OCI-LY1 (cell line): ENCODE results near the gene CRADD.
"Not testable (repeated sequence)": the region's sequence is repeated elsewhere in the genome, so short reads cannot be mapped to it uniquely, and the experiment has no call there.

Experiments
- H2AFZ ChIP-seq: fragments of 200-600 bp; sonication (generic), shearing (Covaris generic); 2 replicates; pipeline ENCODE4 v1.6.0; 2014; ENCODE audit warnings: antibody characterized with exemption, mild to moderate bottlenecking, low read length
- H3F3A ChIP-seq: fragments of 200-600 bp; sonication (generic), shearing (Covaris generic); 2 replicates; pipeline ENCODE4 v1.6.0; 2014; ENCODE audit warnings: mild to moderate bottlenecking, antibody characterized with exemption, low read length, moderate library complexity; ENCODE audit not compliant: insufficient read depth
- H3K27ac ChIP-seq: fragments of 200-600 bp; sonication (generic); 2 replicates; pipeline ENCODE4 v1.5.1; 2014; ENCODE audit warnings: low read length, mixed run types, mild to moderate bottlenecking, low read depth; ENCODE audit not compliant: poor library complexity, severe bottlenecking
- H3K27me3 ChIP-seq: fragments of 200-600 bp; sonication (generic); 2 replicates; pipeline ENCODE4 v1.6.0; 2014; ENCODE audit warnings: antibody characterized with exemption, mild to moderate bottlenecking, low read length, moderate library complexity; ENCODE audit not compliant: insufficient read depth
- H3K36me3 ChIP-seq: fragments of 200-600 bp; sonication (generic); 2 replicates; pipeline ENCODE4 v1.6.1; 2014; ENCODE audit warnings: mild to moderate bottlenecking, antibody characterized with exemption, low read length, moderate library complexity, mixed read lengths; ENCODE audit not compliant: insufficient read depth
- H3K4me1 ChIP-seq: fragments of 200-600 bp; sonication (generic); 2 replicates; pipeline ENCODE4 v1.5.1; 2014; ENCODE audit warnings: mild to moderate bottlenecking, low read length, moderate library complexity; ENCODE audit not compliant: insufficient read depth, severe bottlenecking
- H3K4me2 ChIP-seq: fragments of 200-600 bp; sonication (generic), shearing (Covaris generic); 2 replicates; pipeline ENCODE4 v1.6.1; 2014; ENCODE audit warnings: low read length
- H3K4me3 ChIP-seq: fragments of 200-600 bp; sonication (generic); 2 replicates; pipeline ENCODE4 v1.5.1; 2014; ENCODE audit warnings: low read length, low read depth, mild to moderate bottlenecking, mixed read lengths; ENCODE audit not compliant: poor library complexity, severe bottlenecking
- H3K79me2 ChIP-seq: fragments of 200-600 bp; shearing (Covaris generic); 2 replicates; pipeline ENCODE4 v1.6.1; 2016; ENCODE audit warnings: mixed run types, low read length, mixed read lengths; ENCODE audit not compliant: insufficient read depth
- H3K9ac ChIP-seq: fragments of 200-600 bp; sonication (generic), shearing (Covaris generic); 2 replicates; pipeline ENCODE4 v1.6.1; 2014; ENCODE audit warnings: mild to moderate bottlenecking, low read length, mixed read lengths
- H3K9me2 ChIP-seq: fragments of 200-600 bp; sonication (generic), shearing (Covaris generic); 2 replicates; pipeline ENCODE4 v1.6.1; 2014; ENCODE audit warnings: low read depth, mild to moderate bottlenecking, low read length, mixed read lengths
- H3K9me3 ChIP-seq: fragments of 200-600 bp; shearing (Covaris generic); 2 replicates; pipeline ENCODE4 v1.6.1; 2014; ENCODE audit warnings: low read length, mixed read lengths
- H4K20me1 ChIP-seq: fragments of 200-600 bp; sonication (generic), shearing (Covaris generic); 2 replicates; pipeline ENCODE4 v1.6.0; 2016; ENCODE audit warnings: mild to moderate bottlenecking, low read length; ENCODE audit not compliant: insufficient read depth
- EZH2 ChIP-seq: fragments of 200-600 bp; sonication (generic), shearing (Covaris generic); IDR thresholded peaks from 2 replicates; pipeline ENCODE4 v1.8.0; 2017; ENCODE audit warnings: borderline replicate concordance, mixed run types, mild to moderate bottlenecking, antibody characterized with exemption, low read length, moderate library complexity, mixed read lengths
- TF ChIP-seq, protein P1 (sequence below): fragments of 200-600 bp; sonication (generic), shearing (Covaris generic); IDR thresholded peaks from 2 replicates; pipeline ENCODE4 v1.5.1; 2017; ENCODE audit warnings: mild to moderate bottlenecking, antibody characterized with exemption, low read length, moderate library complexity, mixed read lengths

CRADD gene

DNA sequence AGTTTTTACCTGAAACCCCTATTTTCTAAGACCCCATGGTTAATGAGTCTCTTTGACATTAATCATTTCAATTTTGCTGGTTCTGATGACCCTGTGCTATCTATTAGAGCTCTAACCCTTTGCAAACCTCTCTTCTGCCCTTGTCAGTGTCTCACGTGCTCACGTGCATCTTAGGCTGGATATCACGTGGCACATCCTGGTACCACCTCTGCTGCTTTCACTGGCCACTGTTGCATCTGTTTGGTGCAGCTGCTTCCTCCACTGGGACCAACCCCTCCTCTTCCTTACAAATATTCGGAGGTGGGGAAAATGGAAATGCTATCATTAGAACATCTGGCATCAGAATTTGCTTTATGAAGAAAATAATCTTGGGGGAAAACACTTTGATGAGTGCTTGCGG lies 119.6 kb downstream of the CRADD start:
- no peaks in the 10 kb centered on the region for H3K9me3 ChIP-seq
- H3K4me1 ChIP-seq: peaks cover 6% of the 10 kb centered on the region
- no peak for TF ChIP-seq EZH2
- TF ChIP-seq, protein P1, sequence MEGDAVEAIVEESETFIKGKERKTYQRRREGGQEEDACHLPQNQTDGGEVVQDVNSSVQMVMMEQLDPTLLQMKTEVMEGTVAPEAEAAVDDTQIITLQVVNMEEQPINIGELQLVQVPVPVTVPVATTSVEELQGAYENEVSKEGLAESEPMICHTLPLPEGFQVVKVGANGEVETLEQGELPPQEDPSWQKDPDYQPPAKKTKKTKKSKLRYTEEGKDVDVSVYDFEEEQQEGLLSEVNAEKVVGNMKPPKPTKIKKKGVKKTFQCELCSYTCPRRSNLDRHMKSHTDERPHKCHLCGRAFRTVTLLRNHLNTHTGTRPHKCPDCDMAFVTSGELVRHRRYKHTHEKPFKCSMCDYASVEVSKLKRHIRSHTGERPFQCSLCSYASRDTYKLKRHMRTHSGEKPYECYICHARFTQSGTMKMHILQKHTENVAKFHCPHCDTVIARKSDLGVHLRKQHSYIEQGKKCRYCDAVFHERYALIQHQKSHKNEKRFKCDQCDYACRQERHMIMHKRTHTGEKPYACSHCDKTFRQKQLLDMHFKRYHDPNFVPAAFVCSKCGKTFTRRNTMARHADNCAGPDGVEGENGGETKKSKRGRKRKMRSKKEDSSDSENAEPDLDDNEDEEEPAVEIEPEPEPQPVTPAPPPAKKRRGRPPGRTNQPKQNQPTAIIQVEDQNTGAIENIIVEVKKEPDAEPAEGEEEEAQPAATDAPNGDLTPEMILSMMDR: no peak
- H3K79me2 ChIP-seq: no peaks in the 10 kb centered on the region
- no peaks in the 10 kb centered on the region for H3K36me3 ChIP-seq
- no peaks in the 10 kb centered on the region for H4K20me1 ChIP-seq
- no peaks in the 10 kb centered on the region for H3F3A ChIP-seq
- no peak overlapping the region for H2AFZ ChIP-seq
- H3K27ac ChIP-seq: no peak overlapping the region
- H3K9me2 ChIP-seq: no peaks in the 10 kb centered on the region
- H3K9ac ChIP-seq: no peak overlapping the region
- no peak overlapping the region for H3K4me2 ChIP-seq
- no peak overlapping the region for H3K4me3 ChIP-seq
- no peaks in the 10 kb centered on the region for H3K27me3 ChIP-seq

DNA sequence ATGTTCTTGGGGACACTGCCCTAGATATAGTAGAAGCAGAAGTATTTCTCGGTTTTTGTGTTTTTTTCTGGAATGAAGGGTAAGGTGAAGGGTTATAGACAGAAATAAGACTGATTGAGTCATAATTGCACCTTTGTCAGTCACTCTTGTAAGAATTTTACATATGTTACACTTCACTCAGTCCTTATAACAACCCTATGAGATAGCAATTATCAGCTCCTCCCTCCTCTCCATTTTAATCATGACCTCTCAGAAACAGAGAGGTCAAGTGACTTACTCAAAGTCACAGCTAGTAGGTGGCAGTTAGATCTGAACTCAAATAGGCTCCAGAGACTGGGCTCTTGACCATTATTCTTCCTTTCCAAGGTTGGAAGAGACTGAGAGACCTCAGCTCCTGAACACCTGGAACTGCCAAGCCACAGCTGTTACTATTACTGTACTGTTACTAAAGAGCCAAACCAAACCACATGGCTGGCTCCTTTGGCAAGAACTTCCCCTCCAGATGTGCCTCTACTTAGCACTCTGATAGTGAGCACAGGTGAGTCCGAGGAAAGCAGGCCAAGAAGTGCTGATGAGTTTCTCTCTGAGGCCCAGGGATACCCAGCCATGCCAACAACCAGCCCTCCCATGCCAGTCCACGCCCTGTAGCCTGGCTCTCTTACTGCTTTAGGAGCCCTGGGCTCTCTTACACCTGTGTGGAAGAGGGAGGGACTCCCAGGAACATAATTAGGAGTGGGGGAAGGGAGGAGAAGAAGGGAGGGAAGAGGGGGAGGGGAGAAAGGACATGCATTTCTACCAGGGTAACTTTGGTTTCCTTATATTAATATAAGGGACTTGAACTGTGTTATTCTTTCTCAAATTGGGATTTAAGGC lies 121.3 kb downstream of the CRADD start:
- H3F3A ChIP-seq: no peaks in the 10 kb centered on the region
- H3K27me3 ChIP-seq: no peaks in the 10 kb centered on the region
- H3K79me2 ChIP-seq: no peaks in the 10 kb centered on the region
- H2AFZ ChIP-seq: no peak overlapping the region
- no peak overlapping the region for H3K9ac ChIP-seq
- H3K4me3 ChIP-seq: no peak overlapping the region
- no peak overlapping the region for H3K4me2 ChIP-seq
- no peaks in the 10 kb centered on the region for H3K9me3 ChIP-seq
- H3K36me3 ChIP-seq: no peaks in the 10 kb centered on the region
- no peaks in the 10 kb centered on the region for H3K9me2 ChIP-seq
- H3K4me1 ChIP-seq: peaks cover 6% of the 10 kb centered on the region
- TF ChIP-seq, protein P1: no peak
- no peak for TF ChIP-seq EZH2
- H4K20me1 ChIP-seq: no peaks in the 10 kb centered on the region
- H3K27ac ChIP-seq: no peak overlapping the region

DNA sequence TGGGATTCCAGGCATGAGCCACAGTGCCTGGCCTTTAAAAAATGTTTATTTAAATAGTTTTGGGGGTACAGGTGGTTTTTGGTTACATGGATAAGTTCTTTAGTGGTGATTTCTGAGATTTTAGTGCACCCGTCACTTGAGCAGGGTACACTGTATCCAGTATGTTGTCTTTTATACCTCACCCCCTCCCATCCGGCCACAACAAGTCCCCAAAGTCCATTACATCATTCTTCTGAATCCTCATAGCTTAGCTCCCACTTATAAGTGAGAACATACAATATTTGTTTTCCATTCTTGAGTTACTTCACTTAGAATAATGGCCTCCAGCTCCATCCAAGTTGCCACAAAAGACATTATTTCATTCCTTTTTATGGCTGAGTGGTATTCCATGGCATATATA lies 124.5 kb downstream of the CRADD start:
- not testable (repeated sequence) for H3K4me2 ChIP-seq, H3K9me3 ChIP-seq, H3K4me3 ChIP-seq, H2AFZ ChIP-seq, H3F3A ChIP-seq, H3K36me3 ChIP-seq, H3K4me1 ChIP-seq, H4K20me1 ChIP-seq, H3K9me2 ChIP-seq, H3K9ac ChIP-seq, H3K27me3 ChIP-seq, H3K27ac ChIP-seq, H3K79me2 ChIP-seq

DNA sequence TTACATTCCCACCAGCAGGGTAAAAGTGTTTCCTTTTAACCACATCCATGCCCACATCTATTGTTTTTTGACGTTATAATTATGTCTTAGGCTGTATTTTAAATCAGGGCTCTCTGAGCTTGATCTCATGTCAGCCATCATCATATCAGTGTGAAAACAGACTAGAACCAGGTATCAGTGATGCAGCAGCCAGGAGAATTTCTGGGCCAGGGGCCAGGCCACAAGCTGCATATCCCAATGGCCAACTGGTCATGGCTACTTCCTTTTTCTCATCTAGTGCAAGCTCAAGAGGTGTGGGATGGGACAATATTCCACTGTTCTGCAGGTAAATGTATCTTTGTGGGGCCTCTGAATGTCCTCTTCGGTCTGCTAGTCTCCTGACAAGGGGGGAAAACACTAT lies 125.1 kb downstream of the CRADD start:
- no peak overlapping the region for H3K4me2 ChIP-seq

More for the DNA sequence above, 125.1 kb downstream of the CRADD start:
- Histone ChIP-seq H3K36me3 (no peaks in the 10 kb centered on the region), H3K9ac (no peak overlapping the region), H3K4me1 (peaks cover 6% of the 10 kb centered on the region), H4K20me1 (no peaks in the 10 kb centered on the region), H2AFZ (no peak overlapping the region), H3K27me3 (no peaks in the 10 kb centered on the region), H3K9me3 (no peaks in the 10 kb centered on the region), H3K9me2 (no peaks in the 10 kb centered on the region), H3K4me3 (no peak overlapping the region), H3K27ac (no peak overlapping the region), H3F3A (no peaks in the 10 kb centered on the region), H3K79me2 (no peaks in the 10 kb centered on the region)
- TF ChIP-seq, protein P1: no peak
- TF ChIP-seq EZH2: no peak
